Smooth muscle cell (in vitro differentiated cells): ENCODE measurements around the gene MED15. TPM values are rescaled to one million over a fixed set of nuclear protein-coding genes. Genes with fewer than 3 reads are reported as not detected.

ENCODE experiments used
- DNase-seq: peaks from one replicate; lab custom pipeline; 2025; ENCODE audit not compliant: unreplicated experiment; lab: John Stamatoyannopoulos, UW
- H2AFZ ChIP-seq: fragments of 200-600 bp; sonication (generic); 2 replicates; pipeline ENCODE4 v1.6.0; 2016; ENCODE audit warnings: antibody characterized with exemption, low read depth, mild to moderate bottlenecking
- H3F3A ChIP-seq: fragments of 200-600 bp; sonication (generic); 2 replicates; pipeline ENCODE4 v1.6.0; 2017; ENCODE audit warnings: antibody characterized with exemption, low read depth
- H3K27ac ChIP-seq: fragments of 200-600 bp; sonication (generic); 2 replicates; pipeline ENCODE4 v1.5.1; 2016; ENCODE audit warnings: low read depth, mild to moderate bottlenecking
- H3K27me3 ChIP-seq: fragments of 200-600 bp; sonication (generic); 2 replicates; pipeline ENCODE4 v1.6.1; 2016; ENCODE audit warnings: low read depth, mild to moderate bottlenecking
- H3K36me3 ChIP-seq: fragments of 200-600 bp; sonication (generic); 2 replicates; pipeline ENCODE4 v1.5.1; 2016; ENCODE audit warnings: low read depth
- H3K4me1 ChIP-seq: fragments of 200-600 bp; sonication (generic); 2 replicates; pipeline ENCODE4 v1.5.1; 2016; ENCODE audit warnings: low read depth
- H3K4me2 ChIP-seq: fragments of 200-600 bp; sonication (generic); 2 replicates; pipeline ENCODE4 v1.6.0; 2016; ENCODE audit warnings: mild to moderate bottlenecking
- H3K4me3 ChIP-seq: fragments of 200-600 bp; sonication (generic); 2 replicates; pipeline ENCODE4 v1.5.1; 2016; ENCODE audit warnings: mild to moderate bottlenecking
- H3K79me2 ChIP-seq: fragments of 200-600 bp; sonication (generic); 2 replicates; pipeline ENCODE4 v1.6.0; 2016; ENCODE audit warnings: low read depth, mild to moderate bottlenecking
- H3K9ac ChIP-seq: fragments of 200-600 bp; sonication (generic); 2 replicates; pipeline ENCODE4 v1.6.0; 2016; ENCODE audit warnings: low read depth
- H3K9me3 ChIP-seq: fragments of 200-600 bp; sonication (generic); replicated peaks from 2 replicates; pipeline ENCODE4 v1.5.1; 2016; ENCODE audit warnings: low read depth
- H4K20me1 ChIP-seq: fragments of 200-600 bp; sonication (generic); 2 replicates; pipeline ENCODE4 v1.6.0; 2016; ENCODE audit warnings: low read depth
- CTCF ChIP-seq: fragments of 200-600 bp; sonication (generic); IDR thresholded peaks from 2 replicates; pipeline ENCODE4 v1.5.1; 2017; ENCODE audit warnings: borderline replicate concordance, mild to moderate bottlenecking, antibody characterized with exemption; ENCODE audit not compliant: insufficient read depth, poor library complexity, severe bottlenecking
- WGBS: methylation state at CpG from one replicate; pipeline ENCODE4 v1.1.7; 2016; ENCODE audit warnings: low lambda C conversion rate; 5-methylcytosine and 5-hydroxymethylcytosine counted together
- polyA plus RNA-seq: library from polyadenylated mRNA; unstranded; fragments of >200 nt; fragmentation: Nextera tagmentation; extraction: Ambion mirVana; gene quantifications from 2 replicates; pipeline ENCODE4 v1.2.1, GENCODE V29; 2016
- total RNA-seq: library from RNA; depleted of rRNA; stranded (reverse); fragments of >200 nt; gene quantifications from 2 replicates; pipeline ENCODE4 v1.2.3, GENCODE V29; 2014

Gene MED15
- total and polyA plus RNA-seq, 2 experiments from 2014 or later: 25.3 to 70.5 TPM

DNA sequence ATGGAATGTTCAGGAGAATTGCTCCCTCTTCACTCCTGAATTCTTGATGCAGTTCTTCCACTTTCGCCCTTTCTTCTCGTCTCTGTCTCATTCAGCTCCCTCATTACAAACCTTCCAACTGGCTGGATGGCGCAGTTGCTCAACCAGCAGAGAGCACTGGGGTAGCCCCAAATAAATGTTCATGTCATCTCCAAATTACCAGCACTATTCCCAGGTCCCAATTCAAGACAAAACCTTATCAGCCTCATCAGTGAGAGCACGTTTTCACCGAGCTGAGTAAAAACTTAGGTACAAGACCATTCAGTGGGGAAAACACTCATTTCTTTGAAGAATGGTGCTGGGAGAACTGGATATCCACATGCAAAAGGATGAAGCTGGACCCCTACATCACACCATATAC is 120.0 kb downstream of the MED15 start:
- no peaks in the 10 kb centered on the region for H3K4me1 ChIP-seq
- no peak for DNase-seq
- no peak overlapping the region for H2AFZ ChIP-seq
- 94% methylated on average over 5 of the region's 5 CpGs for WGBS
- H3F3A ChIP-seq: no peaks in the 10 kb centered on the region
- no peaks in the 10 kb centered on the region for H3K36me3 ChIP-seq
- no peak for TF ChIP-seq CTCF
- no peaks in the 10 kb centered on the region for H4K20me1 ChIP-seq
- H3K27ac ChIP-seq: no peak overlapping the region
- H3K9me3 ChIP-seq: no peaks in the 10 kb centered on the region
- H3K79me2 ChIP-seq: no peaks in the 10 kb centered on the region
- peaks cover 12% of the 10 kb centered on the region for H3K27me3 ChIP-seq
- H3K9ac ChIP-seq: no peak overlapping the region
- no peak overlapping the region for H3K4me3 ChIP-seq
- no peak overlapping the region for H3K4me2 ChIP-seq

DNA sequence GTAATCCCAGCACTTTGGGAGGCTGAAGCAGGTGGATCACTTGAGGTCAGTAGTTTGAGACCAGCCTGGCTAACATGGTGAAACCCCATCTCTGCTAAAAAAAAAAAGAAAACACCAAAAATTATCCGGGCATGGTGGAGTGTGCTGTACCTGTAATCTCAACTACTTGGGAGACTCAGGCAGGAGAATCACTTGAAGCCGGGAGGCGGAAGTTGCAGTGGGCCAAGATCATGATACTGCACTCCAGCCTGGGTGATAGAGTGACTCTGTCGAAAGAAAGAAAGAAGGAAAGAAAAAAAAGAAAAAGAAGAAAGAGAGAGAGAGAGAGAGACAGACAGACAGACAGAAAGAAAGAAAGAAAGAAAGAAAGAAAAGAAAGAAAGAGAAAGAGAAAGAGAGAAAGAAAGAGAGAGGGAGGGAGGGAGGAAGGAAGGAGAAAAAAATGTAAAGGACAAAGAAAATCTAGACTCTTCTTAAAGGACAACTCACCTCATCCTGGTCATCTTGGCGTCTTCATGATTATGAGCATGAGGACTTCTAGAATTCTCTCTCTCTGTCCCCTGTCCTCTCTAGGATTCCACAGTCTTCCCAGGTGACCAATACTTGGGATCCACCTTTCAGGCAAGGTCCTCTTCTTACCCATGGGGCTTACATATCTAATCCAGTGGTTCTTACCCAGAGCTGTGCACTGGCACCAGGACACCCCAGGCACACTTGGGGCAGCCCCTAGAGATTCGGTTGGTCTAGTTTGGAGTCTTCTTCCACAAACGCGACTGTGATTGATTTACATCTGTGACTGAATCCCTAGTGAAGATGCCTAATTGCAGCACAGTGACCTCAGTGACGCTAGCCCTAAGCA is 120.9 kb downstream of the MED15 start:
- DNase-seq: no peak
- Histone ChIP-seq H3K36me3 (no peaks in the 10 kb centered on the region), H3F3A (no peaks in the 10 kb centered on the region), H4K20me1 (no peaks in the 10 kb centered on the region), H3K79me2 (no peaks in the 10 kb centered on the region), H3K4me1 (no peaks in the 10 kb centered on the region), H3K4me3 (no peak overlapping the region), H3K27ac (no peak overlapping the region), H2AFZ (no peak overlapping the region), H3K9me3 (no peaks in the 10 kb centered on the region), H3K4me2 (no peak overlapping the region), H3K9ac (no peak overlapping the region), H3K27me3 (peaks cover 12% of the 10 kb centered on the region)
- 87% methylated on average over 9 of the region's 9 CpGs for WGBS
- TF ChIP-seq CTCF: no peak

DNA sequence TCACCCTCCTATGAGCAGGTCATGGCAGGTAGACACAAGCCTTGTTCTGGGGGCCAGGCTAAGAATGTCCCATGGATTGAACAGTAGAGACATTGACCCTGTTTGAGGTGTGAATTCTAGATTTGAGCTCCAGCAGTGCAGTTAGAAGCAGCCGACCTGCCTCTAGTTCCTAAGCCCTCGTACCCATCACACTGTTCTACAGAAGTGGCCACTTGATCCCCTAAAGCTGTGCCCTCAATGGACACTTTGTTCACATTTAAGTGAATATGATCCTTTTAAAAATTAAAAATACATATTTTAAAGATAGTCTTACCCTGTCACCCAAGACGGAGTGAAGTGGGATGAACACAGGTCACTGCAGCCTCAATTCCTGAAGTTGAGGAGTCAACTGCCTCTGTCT is 122.0 kb downstream of the MED15 start:
- no peak for DNase-seq
- no peak overlapping the region for H2AFZ ChIP-seq
- no peaks in the 10 kb centered on the region for H3K79me2 ChIP-seq
- H3K36me3 ChIP-seq: no peaks in the 10 kb centered on the region
- H3K27me3 ChIP-seq: peaks cover 12% of the 10 kb centered on the region
- no peak overlapping the region for H3K4me3 ChIP-seq
- no peaks in the 10 kb centered on the region for H4K20me1 ChIP-seq
- H3K4me2 ChIP-seq: no peak overlapping the region
- no peak overlapping the region for H3K27ac ChIP-seq
- H3K9me3 ChIP-seq: no peaks in the 10 kb centered on the region
- H3K4me1 ChIP-seq: no peaks in the 10 kb centered on the region
- no peaks in the 10 kb centered on the region for H3F3A ChIP-seq
- H3K9ac ChIP-seq: no peak overlapping the region
- WGBS: 93% methylated on average over 3 of the region's 3 CpGs
- no peak for TF ChIP-seq CTCF
